KMS-11 (cell line): ENCODE measurements around the gene BATF.

Source experiments
- H2AFZ ChIP-seq: fragments of 200-600 bp; sonication (generic); 2 replicates; pipeline ENCODE4 v1.6.1; 2016; ENCODE audit warnings: antibody characterized with exemption, mixed run types, low read depth
- H3K27ac ChIP-seq: fragments of 200-600 bp; sonication (generic); 2 replicates; pipeline ENCODE4 v1.6.1; 2016; ENCODE audit warnings: mild to moderate bottlenecking, mixed run types
- H3K27me3 ChIP-seq: fragments of 200-600 bp; sonication (generic); 2 replicates; pipeline ENCODE4 v1.6.1; 2017; ENCODE audit warnings: mild to moderate bottlenecking, low read depth, mixed run types, moderate library complexity; ENCODE audit not compliant: insufficient read depth
- H3K36me3 ChIP-seq: fragments of 200-600 bp; sonication (generic); 2 replicates; pipeline ENCODE4 v1.6.1; 2017; ENCODE audit warnings: mild to moderate bottlenecking, mixed run types; ENCODE audit not compliant: insufficient read depth
- H3K4me1 ChIP-seq: fragments of 200-600 bp; sonication (generic); 2 replicates; pipeline ENCODE4 v1.6.1; 2016; ENCODE audit warnings: mild to moderate bottlenecking, low read depth, mixed run types; ENCODE audit not compliant: poor library complexity, severe bottlenecking
- H3K4me2 ChIP-seq: fragments of 200-600 bp; sonication (generic); 2 replicates; pipeline ENCODE4 v1.7.0; 2016; ENCODE audit warnings: mild to moderate bottlenecking, mixed run types
- H3K4me3 ChIP-seq: fragments of 200-600 bp; sonication (generic); IDR thresholded peaks from 2 replicates; pipeline ENCODE4 v1.6.1; 2017; ENCODE audit warnings: low read depth, low read length, mixed read lengths; ENCODE audit not compliant: insufficient read depth
- H3K79me2 ChIP-seq: fragments of 200-600 bp; sonication (generic); 2 replicates; pipeline ENCODE4 v1.6.1; 2016; ENCODE audit warnings: low read depth, mixed run types; ENCODE audit not compliant: insufficient read depth
- H3K9ac ChIP-seq: fragments of 200-600 bp; sonication (generic); 2 replicates; pipeline ENCODE4 v1.6.1; 2016; ENCODE audit warnings: mild to moderate bottlenecking, mixed run types
- H4K20me1 ChIP-seq: fragments of 200-600 bp; sonication (generic); 2 replicates; pipeline ENCODE4 v1.6.1; 2016; ENCODE audit warnings: mild to moderate bottlenecking, mixed run types; ENCODE audit not compliant: insufficient read depth
- TF ChIP-seq, protein P1 (sequence below): fragments of 200-600 bp; sonication (generic); conservative IDR thresholded peaks from 2 replicates; pipeline ENCODE4 v1.6.1; 2017; ENCODE audit warnings: low read depth, mild to moderate bottlenecking, antibody characterized with exemption, low read length, moderate library complexity, mixed read lengths

Gene BATF

DNA sequence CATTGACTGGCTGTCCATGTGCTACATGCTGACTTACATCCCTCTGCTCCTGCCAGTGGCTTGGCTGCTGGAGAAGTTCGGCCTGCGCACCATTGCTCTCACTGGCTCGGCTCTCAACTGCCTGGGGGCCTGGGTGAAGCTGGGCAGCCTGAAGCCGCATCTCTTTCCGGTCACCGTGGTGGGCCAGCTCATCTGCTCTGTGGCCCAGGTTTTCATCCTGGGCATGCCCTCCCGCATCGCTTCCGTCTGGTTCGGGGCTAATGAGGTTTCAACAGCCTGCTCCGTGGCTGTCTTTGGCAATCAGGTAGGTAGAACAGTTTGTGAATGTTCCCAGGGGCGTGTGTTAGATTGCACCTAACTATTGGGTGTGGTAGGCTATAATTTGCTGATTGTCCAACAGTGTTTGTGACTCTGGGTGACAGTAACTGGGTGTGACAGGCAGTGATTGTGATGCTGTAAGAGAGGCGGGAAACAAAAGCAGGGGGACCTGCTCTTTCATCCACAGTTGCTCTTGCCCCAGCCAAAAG is 57.1 kb downstream of the BATF start:
- Histone ChIP-seq H3K27ac (no peak overlapping the region), H3K36me3 (no peaks in the 10 kb centered on the region), H3K4me2 (no peak overlapping the region; the same call in 1 of the 2 replicates), H3K4me3 (no peak overlapping the region), H3K9ac (no peak overlapping the region), H3K27me3 (no peaks in the 10 kb centered on the region), H4K20me1 (no peaks in the 10 kb centered on the region), H2AFZ (no peak overlapping the region), H3K79me2 (no peaks in the 10 kb centered on the region), H3K4me1 (peaks cover 14% of the 10 kb centered on the region)
- TF ChIP-seq, protein P1, sequence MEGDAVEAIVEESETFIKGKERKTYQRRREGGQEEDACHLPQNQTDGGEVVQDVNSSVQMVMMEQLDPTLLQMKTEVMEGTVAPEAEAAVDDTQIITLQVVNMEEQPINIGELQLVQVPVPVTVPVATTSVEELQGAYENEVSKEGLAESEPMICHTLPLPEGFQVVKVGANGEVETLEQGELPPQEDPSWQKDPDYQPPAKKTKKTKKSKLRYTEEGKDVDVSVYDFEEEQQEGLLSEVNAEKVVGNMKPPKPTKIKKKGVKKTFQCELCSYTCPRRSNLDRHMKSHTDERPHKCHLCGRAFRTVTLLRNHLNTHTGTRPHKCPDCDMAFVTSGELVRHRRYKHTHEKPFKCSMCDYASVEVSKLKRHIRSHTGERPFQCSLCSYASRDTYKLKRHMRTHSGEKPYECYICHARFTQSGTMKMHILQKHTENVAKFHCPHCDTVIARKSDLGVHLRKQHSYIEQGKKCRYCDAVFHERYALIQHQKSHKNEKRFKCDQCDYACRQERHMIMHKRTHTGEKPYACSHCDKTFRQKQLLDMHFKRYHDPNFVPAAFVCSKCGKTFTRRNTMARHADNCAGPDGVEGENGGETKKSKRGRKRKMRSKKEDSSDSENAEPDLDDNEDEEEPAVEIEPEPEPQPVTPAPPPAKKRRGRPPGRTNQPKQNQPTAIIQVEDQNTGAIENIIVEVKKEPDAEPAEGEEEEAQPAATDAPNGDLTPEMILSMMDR, result no peak

DNA sequence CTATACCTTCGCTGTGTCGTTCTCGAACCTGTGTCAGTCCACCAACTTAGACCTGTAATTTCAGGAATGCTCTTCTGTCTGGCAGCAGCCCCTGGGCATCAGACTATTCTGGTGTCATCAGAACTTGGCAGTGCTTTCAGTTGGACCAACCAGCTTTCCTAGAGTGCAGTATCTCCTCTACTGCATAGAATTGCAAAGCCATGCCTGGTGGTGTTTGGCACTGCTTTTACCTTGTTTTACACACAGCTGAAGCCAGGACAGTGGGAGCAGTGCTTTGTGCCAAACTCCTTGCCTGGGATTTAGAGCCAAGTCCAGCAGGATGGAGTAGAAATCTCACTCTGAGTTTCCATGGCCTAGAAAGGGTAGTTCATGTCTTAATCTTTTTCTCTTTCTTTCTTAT is 57.6 kb downstream of the BATF start:
- no peaks in the 10 kb centered on the region for H3K27me3 ChIP-seq
- no peaks in the 10 kb centered on the region for H4K20me1 ChIP-seq
- H3K79me2 ChIP-seq, result no peaks in the 10 kb centered on the region
- H2AFZ ChIP-seq, result no peak overlapping the region
- H3K4me3 ChIP-seq, result no peak overlapping the region
- peaks cover 14% of the 10 kb centered on the region for H3K4me1 ChIP-seq
- no peak overlapping the region for H3K9ac ChIP-seq
- TF ChIP-seq, protein P1, result no peak
- H3K4me2 ChIP-seq, result no peak overlapping the region
- H3K27ac ChIP-seq, result no peak overlapping the region
- H3K36me3 ChIP-seq, result no peaks in the 10 kb centered on the region

DNA sequence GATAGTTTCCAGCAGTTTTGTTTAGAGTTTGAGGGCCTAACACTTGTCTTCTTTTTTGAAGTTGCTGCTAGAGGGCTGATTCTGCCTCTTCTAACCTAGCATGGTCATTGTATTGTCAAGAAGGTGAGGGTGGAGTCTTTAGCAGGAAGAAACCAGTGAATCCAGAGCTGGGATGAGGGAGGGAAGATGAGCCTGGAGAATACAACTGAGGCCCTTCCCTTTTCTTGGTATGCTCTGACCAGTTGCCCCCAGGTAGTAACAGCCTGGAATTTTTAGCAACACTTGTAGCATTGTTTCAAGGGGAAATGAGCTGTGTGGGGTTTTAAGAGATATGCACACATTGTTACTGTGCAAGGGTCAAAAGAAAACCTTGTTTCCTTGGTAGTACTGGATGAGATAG is 65.1 kb downstream of the BATF start:
- H3K79me2 ChIP-seq, result no peaks in the 10 kb centered on the region
- no peak overlapping the region for H2AFZ ChIP-seq
- H3K27me3 ChIP-seq, result no peaks in the 10 kb centered on the region
- no peaks in the 10 kb centered on the region for H3K36me3 ChIP-seq
- H3K9ac ChIP-seq, result no peak overlapping the region
- H3K4me3 ChIP-seq, result no peak overlapping the region
- TF ChIP-seq, protein P1, result no peak
- no peak overlapping the region for H3K27ac ChIP-seq
- no peaks in the 10 kb centered on the region for H3K4me1 ChIP-seq
- H4K20me1 ChIP-seq, result no peaks in the 10 kb centered on the region
- no peak overlapping the region for H3K4me2 ChIP-seq

DNA sequence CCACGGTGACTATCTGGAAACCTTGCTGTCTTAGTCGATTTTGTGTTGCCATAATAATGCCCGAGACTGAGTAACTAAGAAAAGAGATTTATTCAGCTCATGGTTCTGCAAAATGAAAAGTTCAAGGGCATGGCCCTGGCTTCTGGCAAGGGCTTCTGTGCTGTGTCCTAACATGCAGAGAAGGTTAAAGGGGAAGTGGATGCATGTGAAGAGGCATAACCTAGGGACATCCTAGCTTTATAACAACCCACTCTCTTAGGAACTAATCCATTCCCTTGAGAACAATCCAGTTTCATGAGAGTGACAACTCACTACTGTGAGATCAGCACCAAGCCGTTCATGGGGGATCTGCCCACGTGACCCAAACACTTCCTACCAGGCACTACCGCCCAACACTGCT is 67.7 kb downstream of the BATF start:
- Histone ChIP-seq H3K36me3 (no peaks in the 10 kb centered on the region), H3K4me2 (no peak overlapping the region), H2AFZ (no peak overlapping the region), H4K20me1 (no peaks in the 10 kb centered on the region), H3K27me3 (no peaks in the 10 kb centered on the region), H3K9ac (no peak overlapping the region), H3K4me1 (no peaks in the 10 kb centered on the region), H3K79me2 (no peaks in the 10 kb centered on the region), H3K4me3 (no peak overlapping the region), H3K27ac (no peak overlapping the region)
- TF ChIP-seq, protein P1, result no peak
